Measurements from ENCODE around the gene FLYWCH1.

DNA sequence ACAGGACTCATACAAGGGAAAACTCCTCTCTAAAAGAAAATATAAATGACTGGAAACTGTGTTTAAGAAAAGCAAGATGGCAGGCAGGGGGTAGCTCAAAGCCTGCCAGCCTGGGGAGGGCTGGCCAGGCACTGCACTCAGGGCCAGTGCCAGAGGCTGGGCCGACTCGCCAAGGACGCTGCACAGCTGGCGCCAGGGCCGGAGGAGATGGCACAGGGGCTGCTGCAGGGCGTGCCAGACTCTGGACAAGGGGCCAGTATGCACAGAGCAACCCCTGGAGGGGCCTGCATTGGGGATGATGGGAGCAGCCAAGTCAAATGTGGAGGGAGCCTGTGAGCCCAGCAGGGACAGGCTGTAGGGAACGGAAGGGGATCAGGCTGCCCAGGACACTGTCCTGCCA lies 64.5 kb downstream of the FLYWCH1 start:
- no peak for TF ChIP-seq EZH2 (IDR thresholded peaks at IDR 0.05; ENCODE audit: borderline replicate concordance, insufficient read depth, low read depth, low read length, poor library complexity, severe bottlenecking)
- TF ChIP-seq, protein P1, sequence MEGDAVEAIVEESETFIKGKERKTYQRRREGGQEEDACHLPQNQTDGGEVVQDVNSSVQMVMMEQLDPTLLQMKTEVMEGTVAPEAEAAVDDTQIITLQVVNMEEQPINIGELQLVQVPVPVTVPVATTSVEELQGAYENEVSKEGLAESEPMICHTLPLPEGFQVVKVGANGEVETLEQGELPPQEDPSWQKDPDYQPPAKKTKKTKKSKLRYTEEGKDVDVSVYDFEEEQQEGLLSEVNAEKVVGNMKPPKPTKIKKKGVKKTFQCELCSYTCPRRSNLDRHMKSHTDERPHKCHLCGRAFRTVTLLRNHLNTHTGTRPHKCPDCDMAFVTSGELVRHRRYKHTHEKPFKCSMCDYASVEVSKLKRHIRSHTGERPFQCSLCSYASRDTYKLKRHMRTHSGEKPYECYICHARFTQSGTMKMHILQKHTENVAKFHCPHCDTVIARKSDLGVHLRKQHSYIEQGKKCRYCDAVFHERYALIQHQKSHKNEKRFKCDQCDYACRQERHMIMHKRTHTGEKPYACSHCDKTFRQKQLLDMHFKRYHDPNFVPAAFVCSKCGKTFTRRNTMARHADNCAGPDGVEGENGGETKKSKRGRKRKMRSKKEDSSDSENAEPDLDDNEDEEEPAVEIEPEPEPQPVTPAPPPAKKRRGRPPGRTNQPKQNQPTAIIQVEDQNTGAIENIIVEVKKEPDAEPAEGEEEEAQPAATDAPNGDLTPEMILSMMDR (IDR thresholded peaks at IDR 0.05): no peak

All from B cell (primary cell).